Uterus (tissue), 2 donors: ENCODE measurements around the gene NUMB.

Source experiments
- POLR2A ChIP-seq, 2 donors: fragments of 450-650 bp; IDR thresholded peaks; one replicate each; pipeline ENCODE4 v1.6.1; 2016; ENCODE audit warnings: antibody characterized with exemption in 2 of 2, mild to moderate bottlenecking in 1 of 2, moderate library complexity in 1 of 2
- TF ChIP-seq, protein P1 (sequence below), 4 experiments: fragments of 200-600 bp in 2 of 4; fragments of 450-650 bp in 2 of 4; sonication (generic) in 2 of 4; IDR thresholded peaks; one replicate each; pipeline ENCODE4 v1.5.1; 2016 to 2019; ENCODE audit warnings: antibody characterized with exemption in 4 of 4, mild to moderate bottlenecking in 2 of 4, moderate library complexity in 1 of 4

- TF ChIP-seq, protein P1, sequence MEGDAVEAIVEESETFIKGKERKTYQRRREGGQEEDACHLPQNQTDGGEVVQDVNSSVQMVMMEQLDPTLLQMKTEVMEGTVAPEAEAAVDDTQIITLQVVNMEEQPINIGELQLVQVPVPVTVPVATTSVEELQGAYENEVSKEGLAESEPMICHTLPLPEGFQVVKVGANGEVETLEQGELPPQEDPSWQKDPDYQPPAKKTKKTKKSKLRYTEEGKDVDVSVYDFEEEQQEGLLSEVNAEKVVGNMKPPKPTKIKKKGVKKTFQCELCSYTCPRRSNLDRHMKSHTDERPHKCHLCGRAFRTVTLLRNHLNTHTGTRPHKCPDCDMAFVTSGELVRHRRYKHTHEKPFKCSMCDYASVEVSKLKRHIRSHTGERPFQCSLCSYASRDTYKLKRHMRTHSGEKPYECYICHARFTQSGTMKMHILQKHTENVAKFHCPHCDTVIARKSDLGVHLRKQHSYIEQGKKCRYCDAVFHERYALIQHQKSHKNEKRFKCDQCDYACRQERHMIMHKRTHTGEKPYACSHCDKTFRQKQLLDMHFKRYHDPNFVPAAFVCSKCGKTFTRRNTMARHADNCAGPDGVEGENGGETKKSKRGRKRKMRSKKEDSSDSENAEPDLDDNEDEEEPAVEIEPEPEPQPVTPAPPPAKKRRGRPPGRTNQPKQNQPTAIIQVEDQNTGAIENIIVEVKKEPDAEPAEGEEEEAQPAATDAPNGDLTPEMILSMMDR (IDR thresholded peaks at IDR 0.05), result no peak
- no peak for TF ChIP-seq POLR2A (IDR thresholded peaks at IDR 0.05)
Observed at GRCh38 chr14:73339206-73339605, 119.1 kb downstream of the NUMB start.
